Fibroblast of lung (primary cell): ENCODE results near the gene NUP214. TPM values are rescaled to one million over a fixed set of nuclear protein-coding genes. Genes with fewer than 3 reads are reported as not detected.

ENCODE experiments used
- DNase-seq, 2 donors: peaks; one replicate each; pipeline versions ENCODE4 v3.0.0 to v3.0.0-alpha.2; 2010; ENCODE audit warnings: low read depth in 2 of 2
- H2AFZ ChIP-seq: 2 replicates; pipeline ENCODE4 v1.5.1; 2012; ENCODE audit warnings: low read length, control low read depth, inconsistent platforms
- H3K27ac ChIP-seq: 2 replicates; pipeline ENCODE4 v1.5.1; 2011; ENCODE audit warnings: low read length, control low read depth; ENCODE audit not compliant: insufficient read depth
- H3K27me3 ChIP-seq: 2 replicates; pipeline ENCODE4 v1.5.1; 2011; ENCODE audit warnings: mild to moderate bottlenecking, low read length; ENCODE audit not compliant: control insufficient read depth, insufficient read depth
- H3K36me3 ChIP-seq: 2 replicates; pipeline ENCODE4 v1.5.1; 2011; ENCODE audit warnings: low read length; ENCODE audit not compliant: control insufficient read depth, insufficient read depth
- H3K4me1 ChIP-seq: 2 replicates; pipeline ENCODE4 v1.5.1; 2011; ENCODE audit warnings: low read length; ENCODE audit not compliant: control insufficient read depth, insufficient read depth; ENCODE audit errors: extremely low read depth
- H3K4me2 ChIP-seq: 2 replicates; pipeline ENCODE4 v1.5.1; 2011; ENCODE audit warnings: low read length, control low read depth; ENCODE audit not compliant: insufficient read depth; ENCODE audit errors: extremely low read depth
- H3K4me3 ChIP-seq, 4 experiments: fragments of 200-600 bp in 1 of 4; sonication (generic) in 1 of 4; replicated peaks in 1 of 4; 2 replicates each; pipeline ENCODE4 v1.5.1; 2011 to 2016; ENCODE audit warnings: low read length in 4 of 4, low read depth in 3 of 4, mild to moderate bottlenecking in 3 of 4, control low read depth in 2 of 4, inconsistent platforms in 1 of 4, mixed read lengths in 1 of 4; ENCODE audit not compliant: insufficient read depth in 1 of 4; ENCODE audit errors: control extremely low read depth in 1 of 4
- H3K79me2 ChIP-seq: 2 replicates; pipeline ENCODE4 v1.5.1; 2012; ENCODE audit warnings: mild to moderate bottlenecking, low read length, inconsistent platforms; ENCODE audit not compliant: control insufficient read depth, insufficient read depth
- H3K9ac ChIP-seq: 2 replicates; pipeline ENCODE4 v1.5.1; 2011; ENCODE audit warnings: mild to moderate bottlenecking, low read length, control low read depth; ENCODE audit not compliant: insufficient read depth
- H3K9me3 ChIP-seq: 2 replicates; pipeline ENCODE4 v1.5.1; 2012; ENCODE audit warnings: low read depth, low read length; ENCODE audit not compliant: control insufficient read depth, insufficient read depth
- H4K20me1 ChIP-seq: 2 replicates; pipeline ENCODE4 v1.5.1; 2011; ENCODE audit warnings: low read length; ENCODE audit not compliant: control insufficient read depth, insufficient read depth; ENCODE audit errors: extremely low read depth
- EZH2 ChIP-seq: IDR thresholded peaks from 2 replicates; pipeline ENCODE4 v1.5.1; 2012; ENCODE audit warnings: low read length, control low read depth, mild to moderate bottlenecking; ENCODE audit errors: missing control alignments
- polyA plus RNA-seq, 2 donors: library from polyadenylated mRNA; depleted of rRNA in 1 of 2; stranded (reverse) in 1 of 2; unstranded in 1 of 2; fragments of >200 nt; gene quantifications; 2 replicates each; pipeline ENCODE4 v1.2.1, GENCODE V29; 2011 to 2012; ENCODE audit warnings: missing spikeins in 1 of 2
- total RNA-seq: library from RNA; depleted of rRNA; stranded (reverse); fragments of >200 nt; gene quantifications from 2 replicates; pipeline ENCODE4 v1.2.1, GENCODE V29; 2014
- TF ChIP-seq, protein P1 (sequence below), 2 donors: IDR thresholded peaks in 1 of 2; conservative IDR thresholded peaks in 1 of 2; 1 replicate in 1 of 2; 2 replicates in 1 of 2; pipeline ENCODE4 v1.5.1; 2011 to 2012; ENCODE audit warnings: low read length in 2 of 2, control low read depth in 1 of 2, inconsistent platforms in 1 of 2, low read depth in 1 of 2, mild to moderate bottlenecking in 1 of 2

The NUP214 gene
- total and polyA plus RNA-seq, 2 donors (not counting 1 experiment from before 2014, with no cell fraction given) = 5.0 to 12.2 TPM

DNA sequence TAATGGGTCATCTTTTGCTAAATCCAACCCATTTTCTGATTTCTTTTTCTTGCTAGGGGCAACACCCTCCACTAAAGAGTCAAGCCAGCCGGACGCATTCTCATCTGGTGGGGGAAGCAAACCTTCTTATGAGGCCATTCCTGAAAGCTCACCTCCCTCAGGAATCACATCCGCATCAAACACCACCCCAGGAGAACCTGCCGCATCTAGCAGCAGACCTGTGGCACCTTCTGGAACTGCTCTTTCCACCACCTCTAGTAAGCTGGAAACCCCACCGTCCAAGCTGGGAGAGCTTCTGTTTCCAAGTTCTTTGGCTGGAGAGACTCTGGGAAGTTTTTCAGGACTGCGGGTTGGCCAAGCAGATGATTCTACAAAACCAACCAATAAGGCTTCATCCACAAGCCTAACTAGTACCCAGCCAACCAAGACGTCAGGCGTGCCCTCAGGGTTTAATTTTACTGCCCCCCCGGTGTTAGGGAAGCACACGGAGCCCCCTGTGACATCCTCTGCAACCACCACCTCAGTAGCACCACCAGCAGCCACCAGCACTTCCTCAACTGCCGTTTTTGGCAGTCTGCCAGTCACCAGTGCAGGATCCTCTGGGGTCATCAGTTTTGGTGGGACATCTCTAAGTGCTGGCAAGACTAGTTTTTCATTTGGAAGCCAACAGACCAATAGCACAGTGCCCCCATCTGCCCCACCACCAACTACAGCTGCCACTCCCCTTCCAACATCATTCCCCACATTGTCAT is 72.0 kb downstream of the NUP214 start:
- no peaks in the 10 kb centered on the region for H3K4me1 ChIP-seq
- H3K27me3 ChIP-seq = no peaks in the 10 kb centered on the region
- no peak overlapping the region for H3K4me3 ChIP-seq
- no peak for DNase-seq
- H2AFZ ChIP-seq = no peak overlapping the region
- TF ChIP-seq, protein P1, sequence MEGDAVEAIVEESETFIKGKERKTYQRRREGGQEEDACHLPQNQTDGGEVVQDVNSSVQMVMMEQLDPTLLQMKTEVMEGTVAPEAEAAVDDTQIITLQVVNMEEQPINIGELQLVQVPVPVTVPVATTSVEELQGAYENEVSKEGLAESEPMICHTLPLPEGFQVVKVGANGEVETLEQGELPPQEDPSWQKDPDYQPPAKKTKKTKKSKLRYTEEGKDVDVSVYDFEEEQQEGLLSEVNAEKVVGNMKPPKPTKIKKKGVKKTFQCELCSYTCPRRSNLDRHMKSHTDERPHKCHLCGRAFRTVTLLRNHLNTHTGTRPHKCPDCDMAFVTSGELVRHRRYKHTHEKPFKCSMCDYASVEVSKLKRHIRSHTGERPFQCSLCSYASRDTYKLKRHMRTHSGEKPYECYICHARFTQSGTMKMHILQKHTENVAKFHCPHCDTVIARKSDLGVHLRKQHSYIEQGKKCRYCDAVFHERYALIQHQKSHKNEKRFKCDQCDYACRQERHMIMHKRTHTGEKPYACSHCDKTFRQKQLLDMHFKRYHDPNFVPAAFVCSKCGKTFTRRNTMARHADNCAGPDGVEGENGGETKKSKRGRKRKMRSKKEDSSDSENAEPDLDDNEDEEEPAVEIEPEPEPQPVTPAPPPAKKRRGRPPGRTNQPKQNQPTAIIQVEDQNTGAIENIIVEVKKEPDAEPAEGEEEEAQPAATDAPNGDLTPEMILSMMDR (conservative IDR thresholded peaks at IDR 0.05 in 1 of 2, IDR thresholded peaks at IDR 0.05 in 1 of 2; ENCODE audit: low read depth in 1 of 2, low read length in 2 of 2) = no peak
- TF ChIP-seq EZH2 = no peak
- H3K4me2 ChIP-seq = no peak overlapping the region
- no peak overlapping the region for H3K9ac ChIP-seq
- H3K9me3 ChIP-seq = no peaks in the 10 kb centered on the region
- H3K27ac ChIP-seq = no peak overlapping the region
- peaks cover 17% of the 10 kb centered on the region for H3K36me3 ChIP-seq
- no peaks in the 10 kb centered on the region for H3K79me2 ChIP-seq
- H4K20me1 ChIP-seq = no peaks in the 10 kb centered on the region

DNA sequence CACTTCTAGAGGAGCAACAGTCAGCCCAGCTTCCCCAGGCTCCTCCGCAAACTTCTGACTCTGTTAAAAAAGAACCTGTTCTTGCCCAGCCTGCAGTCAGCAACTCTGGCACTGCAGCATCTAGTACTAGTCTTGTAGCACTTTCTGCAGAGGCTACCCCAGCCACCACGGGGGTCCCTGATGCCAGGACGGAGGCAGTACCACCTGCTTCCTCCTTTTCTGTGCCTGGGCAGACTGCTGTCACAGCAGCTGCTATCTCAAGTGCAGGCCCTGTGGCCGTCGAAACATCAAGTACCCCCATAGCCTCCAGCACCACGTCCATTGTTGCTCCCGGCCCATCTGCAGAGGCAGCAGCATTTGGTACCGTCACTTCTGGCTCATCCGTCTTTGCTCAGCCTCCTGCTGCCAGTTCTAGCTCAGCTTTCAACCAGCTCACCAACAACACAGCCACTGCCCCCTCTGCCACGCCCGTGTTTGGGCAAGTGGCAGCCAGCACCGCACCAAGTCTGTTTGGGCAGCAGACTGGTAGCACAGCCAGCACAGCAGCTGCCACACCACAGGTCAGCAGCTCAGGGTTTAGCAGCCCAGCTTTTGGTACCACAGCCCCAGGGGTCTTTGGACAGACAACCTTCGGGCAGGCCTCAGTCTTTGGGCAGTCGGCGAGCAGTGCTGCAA is 72.8 kb downstream of the NUP214 start:
- no peak overlapping the region for H2AFZ ChIP-seq
- TF ChIP-seq, protein P1 (conservative IDR thresholded peaks at IDR 0.05 in 1 of 2, IDR thresholded peaks at IDR 0.05 in 1 of 2; ENCODE audit: low read depth in 1 of 2, low read length in 2 of 2) = no peak
- no peak for TF ChIP-seq EZH2
- H3K4me1 ChIP-seq = no peaks in the 10 kb centered on the region
- H3K27me3 ChIP-seq = no peaks in the 10 kb centered on the region
- H3K4me2 ChIP-seq = no peak overlapping the region
- no peaks in the 10 kb centered on the region for H3K79me2 ChIP-seq
- H3K4me3 ChIP-seq = no peak overlapping the region
- peaks cover 17% of the 10 kb centered on the region for H3K36me3 ChIP-seq
- H3K9ac ChIP-seq = no peak overlapping the region
- no peaks in the 10 kb centered on the region for H4K20me1 ChIP-seq
- no peak overlapping the region for H3K27ac ChIP-seq
- no peaks in the 10 kb centered on the region for H3K9me3 ChIP-seq
- no peak for DNase-seq

DNA sequence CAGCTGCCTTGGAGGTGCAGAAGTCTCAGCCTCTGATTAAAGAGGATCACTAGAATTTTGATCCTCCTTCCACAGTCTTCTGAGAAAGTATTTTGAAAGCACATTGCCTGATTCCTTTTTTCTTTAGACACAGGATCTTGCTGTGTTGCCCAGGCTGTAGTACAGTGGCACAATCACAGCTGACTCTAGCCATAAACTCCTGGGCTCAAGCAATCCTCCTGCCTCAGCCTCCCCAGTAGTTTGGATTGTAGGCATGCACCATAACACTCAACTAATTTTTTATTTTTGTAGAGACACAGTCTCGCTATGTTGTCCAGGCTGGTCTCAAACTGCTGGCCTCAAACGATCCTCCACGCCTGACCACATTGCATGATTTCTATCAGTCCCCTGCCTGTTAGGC is 76.5 kb downstream of the NUP214 start:
- no peaks in the 10 kb centered on the region for H3K9me3 ChIP-seq
- no peaks in the 10 kb centered on the region for H3K79me2 ChIP-seq

More for the DNA sequence above, 76.5 kb downstream of the NUP214 start:
- Histone ChIP-seq H3K27ac (no peak overlapping the region), H3K36me3 (peaks cover 15% of the 10 kb centered on the region), H2AFZ (no peak overlapping the region), H3K9ac (no peak overlapping the region), H4K20me1 (no peaks in the 10 kb centered on the region), H3K27me3 (no peaks in the 10 kb centered on the region), H3K4me1 (no peaks in the 10 kb centered on the region), H3K4me3 (no peak overlapping the region), H3K4me2 (no peak overlapping the region)
- DNase-seq = no peak
- TF ChIP-seq, protein P1 (conservative IDR thresholded peaks at IDR 0.05 in 1 of 2, IDR thresholded peaks at IDR 0.05 in 1 of 2; ENCODE audit: low read depth in 1 of 2, low read length in 2 of 2) = no peak
- TF ChIP-seq EZH2 = no peak
